HUES48 (cell line): ENCODE data around the gene CEP128.
"Not testable (repeated sequence)": the region's sequence is repeated elsewhere in the genome, so short reads cannot be mapped to it uniquely, and the experiment has no call there.

Experiments
- H3K27ac ChIP-seq: one replicate; pipeline ENCODE4 v1.7.0; 2013; ENCODE audit warnings: low read depth, low read length, inconsistent platforms
- H3K27me3 ChIP-seq: 2 replicates; pipeline ENCODE4 v1.6.1; 2013; ENCODE audit warnings: mild to moderate bottlenecking, low read length; ENCODE audit not compliant: control insufficient read depth, insufficient read depth
- H3K36me3 ChIP-seq: 2 replicates; pipeline ENCODE4 v1.6.1; 2013; ENCODE audit warnings: low read length; ENCODE audit not compliant: control insufficient read depth, insufficient read depth
- H3K4me1 ChIP-seq: 2 replicates; pipeline ENCODE4 v1.6.1; 2013; ENCODE audit warnings: mild to moderate bottlenecking, low read length; ENCODE audit not compliant: control insufficient read depth, insufficient read depth
- H3K4me3 ChIP-seq: 2 replicates; pipeline ENCODE4 v1.5.1; 2013; ENCODE audit warnings: mild to moderate bottlenecking, low read depth, low read length
- H3K9ac ChIP-seq: 2 replicates; pipeline ENCODE4 v1.6.1; 2013; ENCODE audit warnings: mild to moderate bottlenecking, low read depth, low read length, moderate library complexity
- H3K9me3 ChIP-seq: 2 replicates; pipeline ENCODE4 v1.6.1; 2013; ENCODE audit warnings: low read length; ENCODE audit not compliant: control insufficient read depth, insufficient read depth

Gene CEP128

DNA sequence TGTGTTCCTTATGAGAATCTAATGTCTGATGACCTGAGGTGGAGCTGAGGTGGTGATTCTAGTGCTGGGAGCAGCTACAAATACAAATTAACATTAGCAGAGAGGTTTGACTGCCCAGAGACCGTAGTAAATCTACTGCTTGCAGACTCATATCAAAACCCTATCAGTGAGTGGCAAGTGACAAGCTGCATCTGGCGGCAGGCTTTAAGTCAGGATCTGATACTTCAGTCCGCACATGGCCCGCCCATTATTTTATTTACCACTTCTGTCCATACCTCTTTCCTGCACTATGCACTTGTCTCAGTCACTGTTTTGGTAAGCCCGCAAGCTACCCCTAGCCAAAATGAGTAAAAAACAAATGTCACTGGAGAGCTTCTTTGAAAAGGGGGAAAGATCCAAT, 11.4 kb downstream of the CEP128 start:
- Histone ChIP-seq H3K4me1 (peaks cover under 1% of the 10 kb centered on the region; the same call in 1 of the 2 replicates), H3K27ac (no peak overlapping the region), H3K9ac (no peak overlapping the region), H3K9me3 (no peaks in the 10 kb centered on the region), H3K4me3 (no peak overlapping the region), H3K36me3 (no peaks in the 10 kb centered on the region), H3K27me3 (no peaks in the 10 kb centered on the region)

DNA sequence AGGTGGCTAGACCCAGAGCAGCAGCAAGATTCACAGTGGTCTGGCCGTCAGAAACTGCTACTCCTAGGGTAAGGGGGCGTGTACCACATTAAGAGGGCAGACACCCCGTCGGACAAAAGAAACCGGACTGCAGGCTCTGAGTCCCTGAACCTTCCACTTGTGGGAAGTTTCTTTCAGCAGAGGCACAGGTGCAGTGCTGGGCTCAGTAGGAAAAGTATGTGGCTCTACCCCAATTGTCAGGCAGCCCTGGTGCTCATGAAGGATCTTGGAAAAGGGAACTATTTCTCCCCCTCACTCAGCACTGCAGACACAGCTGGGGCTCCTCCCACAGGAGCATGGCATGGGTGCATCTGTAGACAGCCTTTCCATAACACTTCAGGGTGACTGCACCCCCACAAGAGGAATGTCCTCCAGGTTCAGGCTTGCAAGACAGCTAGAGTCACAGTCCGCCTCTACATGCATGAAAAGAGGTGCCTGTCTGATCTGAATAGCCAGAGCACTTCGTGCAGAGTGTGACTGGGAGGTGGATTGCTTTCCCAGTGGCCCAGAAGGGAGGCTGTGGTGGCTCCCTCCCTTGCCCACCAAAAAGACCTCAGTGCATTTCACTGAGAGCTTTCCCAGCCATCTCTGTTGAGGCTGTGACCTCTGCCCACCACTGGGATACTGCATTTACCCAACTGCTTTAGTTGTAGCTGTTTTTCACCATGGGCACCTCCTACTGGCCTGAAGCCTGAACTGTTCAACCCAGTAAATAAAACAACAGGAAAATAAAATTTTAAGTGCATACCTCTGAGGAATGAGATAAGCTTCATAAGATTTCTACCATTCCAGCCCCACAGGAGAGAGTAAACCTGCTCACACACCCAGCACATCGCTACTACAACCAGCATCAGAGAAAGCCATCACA, 14.2 kb downstream of the CEP128 start:
- H3K9me3 ChIP-seq: no peaks in the 10 kb centered on the region
- H3K9ac ChIP-seq: no peak overlapping the region
- H3K4me1 ChIP-seq: peaks cover 18% of the 10 kb centered on the region
- no peaks in the 10 kb centered on the region for H3K36me3 ChIP-seq
- H3K4me3 ChIP-seq: no peak overlapping the region
- no peak overlapping the region for H3K27ac ChIP-seq
- H3K27me3 ChIP-seq: no peaks in the 10 kb centered on the region

DNA sequence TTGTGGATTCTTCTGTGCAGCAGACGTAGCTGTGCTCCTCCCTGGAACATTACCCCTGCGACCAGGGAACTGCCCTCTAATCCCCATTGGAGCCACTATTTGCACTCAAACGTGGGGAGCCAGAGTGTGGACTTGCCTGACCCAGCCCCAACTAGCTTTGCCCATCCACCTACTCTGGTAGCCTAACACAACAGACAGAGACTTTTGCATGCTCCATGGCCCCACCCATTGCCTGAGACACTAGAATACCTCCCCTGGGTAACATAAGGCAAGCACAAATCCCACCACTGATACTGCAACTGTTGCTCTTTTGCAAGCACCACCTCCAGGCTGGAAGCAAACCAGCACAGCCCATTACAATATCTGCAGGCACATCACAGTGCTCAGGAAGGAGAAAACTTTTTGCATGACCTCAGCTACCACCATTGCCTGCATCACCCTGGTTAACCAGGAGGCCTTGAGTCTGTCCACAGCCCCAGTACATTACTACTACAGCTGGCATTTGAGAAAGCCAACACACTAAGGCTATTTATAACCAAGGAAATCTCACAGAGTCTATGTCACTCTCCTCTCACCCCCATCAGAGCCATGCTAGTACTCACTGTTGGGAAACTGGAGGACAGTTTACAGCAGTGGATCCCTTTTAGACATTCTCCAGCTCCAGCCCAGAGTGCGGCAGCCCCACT, 15.0 kb downstream of the CEP128 start:
- H3K9me3 ChIP-seq: no peaks in the 10 kb centered on the region
- H3K27ac ChIP-seq: no peak overlapping the region
- no peaks in the 10 kb centered on the region for H3K36me3 ChIP-seq
- H3K4me3 ChIP-seq: no peak overlapping the region
- no peak overlapping the region for H3K9ac ChIP-seq
- no peaks in the 10 kb centered on the region for H3K27me3 ChIP-seq
- peaks cover 20% of the 10 kb centered on the region for H3K4me1 ChIP-seq

DNA sequence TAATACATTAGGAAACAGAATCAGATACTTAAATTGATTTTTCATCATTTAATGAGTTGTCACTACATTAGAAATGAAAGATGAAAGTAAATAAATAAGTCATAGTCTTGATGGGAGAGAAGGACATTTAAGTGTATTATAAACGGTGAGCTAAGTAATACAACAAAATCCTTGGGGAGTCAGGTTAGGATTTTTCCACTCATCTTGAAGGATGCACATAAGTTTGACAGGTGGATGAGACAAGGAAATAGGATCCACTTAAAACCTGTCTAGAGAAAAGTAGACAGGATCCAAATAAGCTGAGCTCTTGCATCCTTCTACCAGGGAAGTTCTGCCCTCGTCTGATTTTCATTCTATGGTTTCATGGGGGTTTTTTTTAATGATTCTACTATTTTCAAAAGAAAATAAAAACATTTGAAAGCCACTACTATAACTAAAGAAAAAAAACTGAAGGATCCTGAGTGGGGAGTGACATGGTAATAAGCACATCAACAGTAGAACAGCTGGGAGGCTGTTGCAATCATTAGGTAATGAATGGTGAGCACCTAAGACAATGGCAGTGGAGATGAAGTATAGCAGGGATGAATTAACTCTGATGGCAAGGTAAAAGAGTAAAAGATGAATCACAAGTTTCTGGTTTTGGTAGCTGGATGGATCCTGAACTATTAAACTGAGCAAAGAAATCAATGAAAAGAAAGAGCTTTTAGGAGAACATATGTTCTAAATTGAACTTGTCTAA, 17.0 kb downstream of the CEP128 start:
- no peaks in the 10 kb centered on the region for H3K36me3 ChIP-seq
- no peak overlapping the region for H3K4me3 ChIP-seq
- H3K4me1 ChIP-seq: peaks cover 20% of the 10 kb centered on the region
- H3K27me3 ChIP-seq: no peaks in the 10 kb centered on the region
- H3K9ac ChIP-seq: no peak overlapping the region
- H3K27ac ChIP-seq: no peak overlapping the region
- no peaks in the 10 kb centered on the region for H3K9me3 ChIP-seq

DNA sequence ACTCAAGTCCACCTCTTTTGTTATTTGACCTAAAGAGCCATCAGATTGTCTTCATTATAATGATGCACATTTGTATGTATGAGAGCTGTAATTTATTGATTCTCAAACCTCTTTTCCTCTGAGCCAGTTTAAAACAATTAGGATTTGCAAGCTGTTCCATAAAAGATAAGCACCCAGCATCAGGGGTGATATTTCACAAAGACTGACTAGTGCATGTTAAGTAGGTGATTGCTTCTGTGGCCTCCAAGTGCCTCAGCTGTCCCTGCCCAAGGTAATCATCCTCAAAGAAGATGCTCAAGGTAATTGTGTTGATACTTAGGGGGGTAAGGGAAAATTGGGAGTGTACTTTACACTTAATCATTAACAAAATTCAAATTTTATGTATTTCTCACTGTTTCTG, 18.2 kb downstream of the CEP128 start:
- Histone ChIP-seq H3K9ac (no peak overlapping the region), H3K9me3 (no peaks in the 10 kb centered on the region), H3K27me3 (no peaks in the 10 kb centered on the region), H3K4me3 (no peak overlapping the region), H3K4me1 (peaks cover 20% of the 10 kb centered on the region), H3K36me3 (no peaks in the 10 kb centered on the region), H3K27ac (no peak overlapping the region)

DNA sequence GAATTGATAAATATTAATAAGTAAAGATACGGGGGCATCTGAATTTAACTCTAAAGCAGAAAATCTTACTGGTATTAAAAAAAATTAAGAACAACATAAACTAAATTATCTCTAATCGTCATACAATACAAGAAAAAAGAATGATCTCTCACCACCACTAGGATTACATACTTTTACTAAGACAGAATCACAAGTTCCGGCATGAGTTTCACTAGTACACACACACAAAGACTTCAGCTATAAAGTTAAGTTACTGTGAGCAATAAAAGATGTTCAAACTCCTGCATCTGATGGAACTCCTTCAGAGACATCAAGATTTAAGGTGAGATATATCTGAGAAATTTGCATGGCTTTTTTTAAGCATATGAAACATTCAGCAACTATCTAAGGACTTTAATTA, 21.9 kb downstream of the CEP128 start:
- H3K36me3 ChIP-seq: peaks cover 12% of the 10 kb centered on the region

DNA sequence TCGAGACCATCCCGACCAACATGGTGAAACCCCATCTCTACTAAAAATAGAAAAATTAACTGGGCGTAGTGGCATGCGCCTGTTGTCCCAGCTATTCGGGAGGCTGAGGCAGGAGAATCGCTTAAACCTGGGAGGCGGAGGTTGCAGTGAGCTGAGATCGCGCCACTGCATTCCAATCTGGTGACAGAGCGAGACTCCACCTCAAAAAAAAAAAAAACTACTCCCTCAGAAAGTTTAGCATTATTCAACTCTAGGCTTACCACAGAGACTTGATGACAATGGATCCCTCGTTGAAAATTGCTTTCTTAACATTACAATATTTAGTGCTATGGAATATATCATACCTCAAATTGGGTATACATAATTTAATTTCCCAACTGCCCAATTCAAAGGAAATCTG, 29.5 kb downstream of the CEP128 start:
- H3K9me3 ChIP-seq, H3K4me3 ChIP-seq, H3K9ac ChIP-seq, H3K27ac ChIP-seq, H3K4me1 ChIP-seq, H3K27me3 ChIP-seq: not testable (repeated sequence)
- peaks cover 23% of the 10 kb centered on the region for H3K36me3 ChIP-seq

More for the DNA sequence above, 21.9 kb downstream of the CEP128 start:
- Histone ChIP-seq H3K9ac (no peak overlapping the region), H3K4me3 (no peak overlapping the region), H3K27ac (no peak overlapping the region), H3K4me1 (peaks cover 15% of the 10 kb centered on the region), H3K9me3 (no peaks in the 10 kb centered on the region), H3K27me3 (no peaks in the 10 kb centered on the region)

DNA sequence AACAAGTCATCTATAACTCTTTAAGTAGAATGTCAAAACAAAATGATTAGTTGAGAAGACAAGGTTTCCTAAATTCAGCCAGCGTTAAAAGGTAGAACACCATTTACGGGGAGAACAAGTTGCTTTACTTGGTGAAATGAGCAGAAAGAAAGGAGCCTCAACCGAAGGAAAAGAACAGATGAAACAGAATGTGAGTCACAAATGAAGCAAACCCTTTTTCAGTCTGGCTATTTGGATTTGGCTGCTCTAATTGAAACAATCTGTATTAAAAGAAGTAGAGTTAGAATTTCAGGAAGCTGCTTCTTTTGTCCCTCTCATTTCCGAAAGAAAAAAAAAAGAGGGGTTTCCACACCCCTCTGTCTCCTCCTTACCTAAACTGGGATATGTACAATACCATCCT, 34.6 kb downstream of the CEP128 start:
- no peaks in the 10 kb centered on the region for H3K9me3 ChIP-seq
- H3K4me1 ChIP-seq: peaks cover 11% of the 10 kb centered on the region; the same call in 1 of the 2 replicates
- H3K9ac ChIP-seq: no peak overlapping the region
- no peak overlapping the region for H3K27ac ChIP-seq
- no peak overlapping the region for H3K4me3 ChIP-seq
- H3K27me3 ChIP-seq: no peaks in the 10 kb centered on the region
- H3K36me3 ChIP-seq: peaks cover 14% of the 10 kb centered on the region; the same call in 1 of the 2 replicates

DNA sequence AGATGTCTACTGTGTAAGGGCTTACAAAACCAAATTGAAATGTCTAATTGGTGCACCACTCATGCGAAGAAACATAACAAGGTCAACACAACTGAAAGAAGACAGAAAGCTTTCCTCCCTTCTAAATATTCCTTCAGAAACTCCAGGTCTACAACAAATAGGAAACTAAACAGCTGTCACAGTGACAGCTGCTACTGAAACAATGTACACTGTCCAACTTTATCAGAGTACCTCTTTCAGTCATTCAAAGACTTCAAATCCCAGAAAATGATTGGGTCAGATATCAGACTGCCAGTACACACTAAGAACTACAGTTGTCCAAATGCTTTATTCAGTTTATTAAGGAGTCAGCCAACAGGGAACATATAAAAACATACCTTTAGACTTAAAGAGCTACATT, 35.2 kb downstream of the CEP128 start:
- no peak overlapping the region for H3K27ac ChIP-seq
- H3K27me3 ChIP-seq: no peaks in the 10 kb centered on the region
- H3K4me1 ChIP-seq: peaks cover 11% of the 10 kb centered on the region; the same call in 1 of the 2 replicates
- no peak overlapping the region for H3K9ac ChIP-seq
- no peak overlapping the region for H3K4me3 ChIP-seq
- no peaks in the 10 kb centered on the region for H3K9me3 ChIP-seq
- peaks cover 14% of the 10 kb centered on the region; the same call in 1 of the 2 replicates for H3K36me3 ChIP-seq

DNA sequence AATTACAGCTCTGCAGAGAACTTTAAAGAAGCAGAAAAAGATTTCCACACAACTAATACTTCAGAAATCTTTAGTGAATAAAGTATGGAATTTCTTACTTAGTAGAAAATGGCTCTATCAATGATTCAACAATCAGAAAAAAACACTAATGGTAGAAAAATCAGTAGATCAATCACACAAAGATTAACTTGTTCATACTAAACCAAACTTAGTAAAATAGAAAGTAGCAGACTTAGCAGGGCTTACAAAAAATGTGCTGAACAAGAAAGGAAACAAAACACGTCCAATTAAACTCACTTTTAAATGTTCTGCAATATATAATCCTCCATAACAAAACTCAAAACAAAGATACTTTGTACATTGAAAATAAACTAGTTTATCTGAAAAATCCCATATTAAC, 38.9 kb downstream of the CEP128 start:
- H3K4me3 ChIP-seq: no peak overlapping the region
- 0 out of 2 replicates have a peak overlapping the region, but pooled peaks have one; percentile 7 for H3K9ac ChIP-seq
- no peaks in the 10 kb centered on the region for H3K27me3 ChIP-seq
- H3K4me1 ChIP-seq: peaks cover 11% of the 10 kb centered on the region; the same call in 1 of the 2 replicates
- H3K36me3 ChIP-seq: peaks cover 20% of the 10 kb centered on the region; the same call in 1 of the 2 replicates
- no peaks in the 10 kb centered on the region for H3K9me3 ChIP-seq
- H3K27ac ChIP-seq: no peak overlapping the region
